ENCODE measurements around the gene GPR158.

Gene GPR158

GRCh38 chr10:25502453-25502852 is 327.7 kb downstream of the GPR158 start:
- no peak for DNase-seq (ENCODE audit: low spot score)

- DNase-seq (ENCODE audit: low spot score) = no peak
These were observed 329.5 kb downstream of the GPR158 start for GRCh38 chr10:25504306-25504705.

- DNase-seq (ENCODE audit: low spot score) = no peak
These were observed 330.0 kb downstream of the GPR158 start for GRCh38 chr10:25504838-25505237.

GRCh38 chr10:25505466-25505865 is 330.7 kb downstream of the GPR158 start:
- DNase-seq (ENCODE audit: low spot score) = no peak

- no peak for DNase-seq (ENCODE audit: low spot score)
These were observed 332.1 kb downstream of the GPR158 start for GRCh38 chr10:25506821-25507335.

GRCh38 chr10:25508112-25508815 is 333.5 kb downstream of the GPR158 start:
- no peak for DNase-seq (ENCODE audit: low spot score)

GRCh38 chr10:25509151-25509550 is 334.4 kb downstream of the GPR158 start:
- no peak for DNase-seq (ENCODE audit: low spot score)

- DNase-seq (ENCODE audit: low spot score) = no peak
These were observed 347.5 kb downstream of the GPR158 start for GRCh38 chr10:25522294-25522693.

- DNase-seq (ENCODE audit: low spot score) = peak; percentile 72
These were observed 348.3 kb downstream of the GPR158 start for GRCh38 chr10:25522946-25523608.

GRCh38 chr10:25530306-25530705 is 355.5 kb downstream of the GPR158 start:
- no peak for DNase-seq (ENCODE audit: low spot score)

- DNase-seq (ENCODE audit: low spot score) = no peak
These were observed 356.8 kb downstream of the GPR158 start for GRCh38 chr10:25531457-25532061.

- DNase-seq (ENCODE audit: low spot score) = no peak
These were observed 357.4 kb downstream of the GPR158 start for GRCh38 chr10:25532213-25532612.

- no peak for DNase-seq (ENCODE audit: low spot score)
These were observed 361.2 kb downstream of the GPR158 start for GRCh38 chr10:25536027-25536426.

GRCh38 chr10:25547382-25547781 is 372.6 kb downstream of the GPR158 start:
- no peak for DNase-seq (ENCODE audit: low spot score)

GRCh38 chr10:25552283-25552919 is 377.6 kb downstream of the GPR158 start:
- DNase-seq (ENCODE audit: low spot score) = no peak

GRCh38 chr10:25555865-25556264 is 381.1 kb downstream of the GPR158 start:
- DNase-seq (ENCODE audit: low spot score) = no peak

- DNase-seq (ENCODE audit: low spot score) = no peak
These were observed 381.7 kb downstream of the GPR158 start for GRCh38 chr10:25556457-25556856.

- no peak for DNase-seq (ENCODE audit: low spot score)
These were observed 382.3 kb downstream of the GPR158 start for GRCh38 chr10:25557136-25557535.

GRCh38 chr10:25561758-25562157 is 387.0 kb downstream of the GPR158 start:
- no peak for DNase-seq (ENCODE audit: low spot score)

GRCh38 chr10:25562547-25562946 is 387.7 kb downstream of the GPR158 start:
- no peak for DNase-seq (ENCODE audit: low spot score)

- no peak for DNase-seq (ENCODE audit: low spot score)
These were observed 389.6 kb downstream of the GPR158 start for GRCh38 chr10:25564351-25564750.

GRCh38 chr10:25565570-25565969 is 390.8 kb downstream of the GPR158 start:
- DNase-seq (ENCODE audit: low spot score) = no peak

GRCh38 chr10:25573316-25573715 is 398.5 kb downstream of the GPR158 start:
- DNase-seq (ENCODE audit: low spot score) = no peak

Measured in ecto neural progenitor cell (in vitro differentiated cells).